Neural progenitor cell (in vitro differentiated cells): ENCODE data around the gene KSR1.

Experiments used
- CTCF ChIP-seq: fragments of 200-600 bp; sonication (generic); IDR thresholded peaks from 2 replicates; pipeline ENCODE4 v1.5.1; 2017; ENCODE audit warnings: antibody characterized with exemption, mild to moderate bottlenecking
- EZH2 ChIP-seq: fragments of 200-600 bp; sonication (generic); IDR thresholded peaks from 2 replicates; pipeline ENCODE4 v1.6.1; 2017; ENCODE audit warnings: antibody characterized with exemption, mild to moderate bottlenecking, moderate library complexity
- EZH2phosphoT487 ChIP-seq: fragments of 200-600 bp; sonication (generic); IDR thresholded peaks from 2 replicates; pipeline ENCODE4 v1.6.1; 2017; ENCODE audit warnings: antibody characterized with exemption

- no peak for TF ChIP-seq CTCF
- no peak for TF ChIP-seq EZH2phosphoT487
- no peak for TF ChIP-seq EZH2
Observed at GRCh38 chr17:27568216-27568615, 112.0 kb downstream of the KSR1 start.
